ENCODE data around the gene PPP2R2D.

DNA sequence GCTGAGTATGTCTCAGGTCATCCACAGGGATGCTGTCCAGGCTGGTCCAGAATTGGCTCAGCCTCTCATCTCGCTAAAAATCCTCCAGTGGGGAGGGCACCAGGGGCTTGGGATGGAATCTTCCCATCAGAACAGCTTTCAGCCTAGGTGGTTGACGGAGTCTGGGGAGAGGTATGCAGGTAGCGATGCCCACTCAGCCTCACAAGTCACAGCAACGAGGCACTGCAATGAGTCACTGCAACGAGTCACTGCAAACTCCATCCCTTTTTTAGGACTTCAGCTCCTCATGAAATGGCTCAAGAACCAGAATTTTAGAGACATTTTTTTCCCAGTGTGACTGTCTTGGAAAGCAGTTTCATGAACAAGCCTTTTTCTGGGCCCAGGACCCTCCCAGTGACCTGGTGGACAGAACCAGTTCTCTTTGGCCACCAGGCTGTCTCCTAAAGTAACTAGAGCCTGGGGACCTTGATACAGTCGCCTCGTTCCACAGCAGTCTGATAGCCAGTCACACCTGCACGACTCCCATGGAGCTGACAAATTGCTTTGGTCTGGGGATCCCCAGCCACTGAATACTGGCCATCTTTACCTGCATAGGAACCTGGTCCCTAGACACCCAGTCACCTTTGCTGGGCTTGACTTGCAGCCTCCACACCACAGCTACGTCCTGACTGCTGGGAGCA lies 41.3 kb upstream of the PPP2R2D start:
- TF ChIP-seq, protein P1, sequence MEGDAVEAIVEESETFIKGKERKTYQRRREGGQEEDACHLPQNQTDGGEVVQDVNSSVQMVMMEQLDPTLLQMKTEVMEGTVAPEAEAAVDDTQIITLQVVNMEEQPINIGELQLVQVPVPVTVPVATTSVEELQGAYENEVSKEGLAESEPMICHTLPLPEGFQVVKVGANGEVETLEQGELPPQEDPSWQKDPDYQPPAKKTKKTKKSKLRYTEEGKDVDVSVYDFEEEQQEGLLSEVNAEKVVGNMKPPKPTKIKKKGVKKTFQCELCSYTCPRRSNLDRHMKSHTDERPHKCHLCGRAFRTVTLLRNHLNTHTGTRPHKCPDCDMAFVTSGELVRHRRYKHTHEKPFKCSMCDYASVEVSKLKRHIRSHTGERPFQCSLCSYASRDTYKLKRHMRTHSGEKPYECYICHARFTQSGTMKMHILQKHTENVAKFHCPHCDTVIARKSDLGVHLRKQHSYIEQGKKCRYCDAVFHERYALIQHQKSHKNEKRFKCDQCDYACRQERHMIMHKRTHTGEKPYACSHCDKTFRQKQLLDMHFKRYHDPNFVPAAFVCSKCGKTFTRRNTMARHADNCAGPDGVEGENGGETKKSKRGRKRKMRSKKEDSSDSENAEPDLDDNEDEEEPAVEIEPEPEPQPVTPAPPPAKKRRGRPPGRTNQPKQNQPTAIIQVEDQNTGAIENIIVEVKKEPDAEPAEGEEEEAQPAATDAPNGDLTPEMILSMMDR (optimal IDR thresholded peaks at IDR 0.05 in 1 of 3, IDR thresholded peaks at IDR 0.05 in 1 of 3, conservative IDR thresholded peaks at IDR 0.05 in 1 of 3; ENCODE audit: extremely low read depth in 1 of 3, insufficient read depth in 2 of 3, low read length in 3 of 3), result no peak
- no peak for TF ChIP-seq EZH2 (IDR thresholded peaks at IDR 0.05; ENCODE audit: low read length)

All from keratinocyte (primary cell).